Lung (tissue), 12 donors: ENCODE results near the gene CD7. TPM values are rescaled to one million over a fixed set of nuclear protein-coding genes. Genes with fewer than 3 reads are reported as not detected.

Source experiments
- ATAC-seq: fragments of 200-7000 bp; cut with Tn5 transposase; one replicate; pipeline ENCODE4 v1.9.1; 2020; ENCODE audit warnings: moderate number of reproducible peaks; ENCODE audit not compliant: insufficient read depth, low FRiP score
- DNase-seq, 3 donors: peaks; one replicate each; pipeline ENCODE4 v3.0.0-alpha.2; 2013 to 2017
- H3K27ac ChIP-seq, 2 donors: one replicate each; pipeline ENCODE4 v1.5.1; 2013; ENCODE audit warnings: mild to moderate bottlenecking in 2 of 2, moderate library complexity in 2 of 2, control low read depth in 1 of 2, inconsistent platforms in 1 of 2, low read depth in 1 of 2, low read length in 1 of 2
- H3K27me3 ChIP-seq, 3 donors: one replicate each; pipeline ENCODE4 v1.5.1; 2013; ENCODE audit warnings: low read length in 2 of 3; ENCODE audit not compliant: control insufficient read depth in 3 of 3, insufficient read depth in 3 of 3
- H3K36me3 ChIP-seq, 4 donors: one replicate each; pipeline ENCODE4 v1.5.1; 2013; ENCODE audit warnings: low read length in 4 of 4, mild to moderate bottlenecking in 1 of 4, moderate library complexity in 1 of 4; ENCODE audit not compliant: control insufficient read depth in 4 of 4, insufficient read depth in 4 of 4
- H3K4me1 ChIP-seq, 5 donors: one replicate each; pipeline ENCODE4 v1.5.1; 2013; ENCODE audit warnings: low read length in 5 of 5, mild to moderate bottlenecking in 2 of 5, moderate library complexity in 1 of 5; ENCODE audit not compliant: control insufficient read depth in 5 of 5, insufficient read depth in 5 of 5
- H3K4me3 ChIP-seq: one replicate; pipeline ENCODE4 v1.5.1; 2013; ENCODE audit warnings: mild to moderate bottlenecking, control low read depth, moderate library complexity
- H3K9ac ChIP-seq, 2 donors: one replicate each; pipeline ENCODE4 v1.5.1; 2013; ENCODE audit warnings: low read length in 2 of 2, control low read depth in 1 of 2; ENCODE audit not compliant: insufficient read depth in 1 of 2
- H3K9me3 ChIP-seq, 4 donors: one replicate each; pipeline ENCODE4 v1.5.1; 2013; ENCODE audit warnings: low read length in 3 of 4, mild to moderate bottlenecking in 1 of 4, moderate library complexity in 1 of 4; ENCODE audit not compliant: control insufficient read depth in 4 of 4, insufficient read depth in 3 of 4
- CTCF ChIP-seq: IDR thresholded peaks from 2 replicates; pipeline ENCODE4 v1.5.1; 2012; ENCODE audit warnings: mild to moderate bottlenecking; ENCODE audit errors: control extremely low read depth, extremely low read depth
- WGBS, 2 donors: extraction: QIAGEN DNeasy Blood & Tissue Kit; methylation state at CpG; one replicate each; pipeline ENCODE4 v1.1.7; 2013; 5-methylcytosine and 5-hydroxymethylcytosine counted together
- polyA plus RNA-seq, 2 donors: library from polyadenylated mRNA; stranded (reverse); fragments of 200-250 nt; gene quantifications; one replicate each; pipeline ENCODE4 v1.2.1, GENCODE V29; 2013
- total RNA-seq, 2 donors: library from RNA; depleted of rRNA in 1 of 2; stranded (reverse); fragments of >200 nt in 1 of 2; gene quantifications; one replicate each; pipeline ENCODE4 v1.2.1, GENCODE V29; 2014 to 2021
- donor health status: control.
- donor health status: control.
- donor health status: Bipolar disorder and iron deficiency.
- donor health status: healthy.
- donor health status: DM: yes; HTN: yes; CAD: no.

CD7 gene
- total and polyA plus RNA-seq, 4 donors, result 2.3 to 10.7 (median 6.1) TPM

GRCh38 chr17:82273327-82274133 is 43.9 kb downstream of the CD7 start, which contains the start of gene CSNK1D:
CSNK1D (minus strand) TSS chr17:82273700; CDS start chr17:82273381, 319 bp downstream.
- 5 to 8% methylated on average over 49 to 80 of the region's 80 CpGs for WGBS, 2 donors
- peak within 1 kb of the TSS; percentile 97 to 98 for H3K27ac ChIP-seq
- peak; percentile 95 for ATAC-seq
- H3K36me3 ChIP-seq, result peaks cover 0 to 14% (median 14%) of the 10 kb centered on the region in 4 donors
- H3K9me3 ChIP-seq, result no peaks in the 10 kb centered on the region
- peak; percentile 93 to 94 (median 93) for DNase-seq
- H3K4me1 ChIP-seq, result peaks cover 6 to 28% (median 18%) of the 10 kb centered on the region in 5 donors
- TF ChIP-seq CTCF, result no peak
- peak within 1 kb of the TSS; percentile 84 to 90 for H3K9ac ChIP-seq
- peak within 1 kb of the TSS; percentile 86 for H3K4me3 ChIP-seq
- H3K27me3 ChIP-seq, result no peaks in the 10 kb centered on the region

- ATAC-seq (peak; percentile 9), DNase-seq (no peak)
- H3K4me3 ChIP-seq, result peak overlapping the region; percentile 86
- H3K27me3 ChIP-seq, result no peaks in the 10 kb centered on the region
- peaks cover 6 to 36% (median 25%) of the 10 kb centered on the region in 5 donors for H3K4me1 ChIP-seq
- 1% methylated on average over 44 to 57 of the region's 57 CpGs for WGBS, 2 donors
- H3K36me3 ChIP-seq, result peaks cover 0 to 20% (median 18%) of the 10 kb centered on the region in 4 donors
- peak overlapping the region; percentile 97 to 98 for H3K27ac ChIP-seq
- H3K9ac ChIP-seq, result peak overlapping the region; percentile 84 to 90
- no peak for TF ChIP-seq CTCF
- H3K9me3 ChIP-seq, result no peaks in the 10 kb centered on the region
Measured at GRCh38 chr17:82272495-82273326, 44.7 kb downstream of the CD7 start.

GRCh38 chr17:82271401-82271800 is 46.0 kb downstream of the CD7 start:
- Histone ChIP-seq H3K9me3 (no peaks in the 10 kb centered on the region), H3K27ac (peak overlapping the region in 1 of 2 donors; percentile 0), H3K4me1 (peaks cover 6 to 42% (median 30%) of the 10 kb centered on the region in 5 donors), H3K4me3 (no peak overlapping the region), H3K9ac (no peak overlapping the region), H3K36me3 (peaks cover 0 to 23% (median 21%) of the 10 kb centered on the region in 4 donors), H3K27me3 (no peaks in the 10 kb centered on the region)
- 73 to 81% methylated on average over 6 of the region's 6 CpGs for WGBS, 2 donors
- no peak for TF ChIP-seq CTCF
- ATAC-seq (no peak), DNase-seq (no peak)
